Mammary epithelial cell (primary cell): ENCODE results near the gene ALG2.

Source experiments
- EZH2 ChIP-seq: IDR thresholded peaks from 2 replicates; pipeline ENCODE4 v1.6.1; 2012; ENCODE audit warnings: low read length, inconsistent platforms, borderline replicate concordance
- TF ChIP-seq, protein P1 (sequence below), 2 donors: IDR thresholded peaks in 1 of 2; conservative IDR thresholded peaks in 1 of 2; 2 replicates each; pipeline ENCODE4 v1.5.1; 2011 to 2012; ENCODE audit warnings: inconsistent platforms in 2 of 2, low read length in 2 of 2, mild to moderate bottlenecking in 2 of 2, control low read depth in 1 of 2, low read depth in 1 of 2; ENCODE audit not compliant: insufficient read depth in 1 of 2; ENCODE audit errors: extremely low read depth in 1 of 2

DNA sequence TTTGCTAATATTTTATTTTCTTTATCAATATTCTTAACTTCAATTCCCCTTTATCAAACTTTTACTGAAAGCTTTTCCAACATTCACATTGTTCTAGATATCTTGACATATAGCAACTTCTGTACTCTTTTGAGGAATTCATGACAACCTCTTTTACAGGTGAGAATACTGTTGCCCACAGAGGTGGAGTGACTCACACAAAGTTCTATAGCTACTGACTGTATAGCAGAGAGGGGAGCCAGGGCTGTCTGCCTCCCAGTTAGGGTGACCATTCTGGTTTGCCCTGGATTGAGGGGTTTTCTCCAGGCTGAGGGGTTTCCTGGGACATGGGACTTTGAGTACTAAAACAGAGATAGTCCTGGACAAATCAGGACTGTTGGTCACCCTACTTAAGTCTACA is 16.6 kb upstream of the ALG2 start:
- TF ChIP-seq, protein P1, sequence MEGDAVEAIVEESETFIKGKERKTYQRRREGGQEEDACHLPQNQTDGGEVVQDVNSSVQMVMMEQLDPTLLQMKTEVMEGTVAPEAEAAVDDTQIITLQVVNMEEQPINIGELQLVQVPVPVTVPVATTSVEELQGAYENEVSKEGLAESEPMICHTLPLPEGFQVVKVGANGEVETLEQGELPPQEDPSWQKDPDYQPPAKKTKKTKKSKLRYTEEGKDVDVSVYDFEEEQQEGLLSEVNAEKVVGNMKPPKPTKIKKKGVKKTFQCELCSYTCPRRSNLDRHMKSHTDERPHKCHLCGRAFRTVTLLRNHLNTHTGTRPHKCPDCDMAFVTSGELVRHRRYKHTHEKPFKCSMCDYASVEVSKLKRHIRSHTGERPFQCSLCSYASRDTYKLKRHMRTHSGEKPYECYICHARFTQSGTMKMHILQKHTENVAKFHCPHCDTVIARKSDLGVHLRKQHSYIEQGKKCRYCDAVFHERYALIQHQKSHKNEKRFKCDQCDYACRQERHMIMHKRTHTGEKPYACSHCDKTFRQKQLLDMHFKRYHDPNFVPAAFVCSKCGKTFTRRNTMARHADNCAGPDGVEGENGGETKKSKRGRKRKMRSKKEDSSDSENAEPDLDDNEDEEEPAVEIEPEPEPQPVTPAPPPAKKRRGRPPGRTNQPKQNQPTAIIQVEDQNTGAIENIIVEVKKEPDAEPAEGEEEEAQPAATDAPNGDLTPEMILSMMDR (conservative IDR thresholded peaks at IDR 0.05 in 1 of 2, IDR thresholded peaks at IDR 0.05 in 1 of 2; ENCODE audit: extremely low read depth in 1 of 2, insufficient read depth in 1 of 2, low read depth in 1 of 2, low read length in 2 of 2): no peak
- no peak for TF ChIP-seq EZH2
